GM20431 (cell line): ENCODE measurements around the gene CNOT6L.
"Not testable (repeated sequence)": the region's sequence is repeated elsewhere in the genome, so short reads cannot be mapped to it uniquely, and the experiment has no call there.

Source experiments
- in situ Hi-C: fragments of 300-500 bp; cut with MseI, MboI; formaldehyde crosslinking; loops from one replicate; pipeline ENCODE4 v1.15.0; 2020; ENCODE audit warnings: low sequenced_read_pairs; ENCODE audit not compliant: unreplicated experiment

CNOT6L gene

DNA sequence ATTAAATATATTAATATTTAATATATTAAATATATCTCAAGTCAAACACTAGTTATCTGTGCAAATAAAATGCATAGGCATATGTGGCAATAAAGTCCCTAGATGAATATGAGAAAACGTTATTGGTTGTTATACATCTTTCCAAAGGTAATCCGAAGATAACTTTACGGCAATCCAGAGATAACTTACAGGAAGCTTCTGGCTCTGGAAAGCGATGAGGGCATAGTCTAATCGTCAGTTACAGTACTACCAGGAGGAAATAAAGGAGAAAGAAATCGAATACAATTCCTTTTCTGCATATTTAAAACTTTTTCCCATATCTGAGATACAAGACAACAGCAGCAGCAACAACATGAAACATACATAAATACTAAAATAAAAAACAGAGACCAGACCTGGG is 35.3 kb downstream of the CNOT6L start:
- in situ Hi-C loops: no loop called here

DNA sequence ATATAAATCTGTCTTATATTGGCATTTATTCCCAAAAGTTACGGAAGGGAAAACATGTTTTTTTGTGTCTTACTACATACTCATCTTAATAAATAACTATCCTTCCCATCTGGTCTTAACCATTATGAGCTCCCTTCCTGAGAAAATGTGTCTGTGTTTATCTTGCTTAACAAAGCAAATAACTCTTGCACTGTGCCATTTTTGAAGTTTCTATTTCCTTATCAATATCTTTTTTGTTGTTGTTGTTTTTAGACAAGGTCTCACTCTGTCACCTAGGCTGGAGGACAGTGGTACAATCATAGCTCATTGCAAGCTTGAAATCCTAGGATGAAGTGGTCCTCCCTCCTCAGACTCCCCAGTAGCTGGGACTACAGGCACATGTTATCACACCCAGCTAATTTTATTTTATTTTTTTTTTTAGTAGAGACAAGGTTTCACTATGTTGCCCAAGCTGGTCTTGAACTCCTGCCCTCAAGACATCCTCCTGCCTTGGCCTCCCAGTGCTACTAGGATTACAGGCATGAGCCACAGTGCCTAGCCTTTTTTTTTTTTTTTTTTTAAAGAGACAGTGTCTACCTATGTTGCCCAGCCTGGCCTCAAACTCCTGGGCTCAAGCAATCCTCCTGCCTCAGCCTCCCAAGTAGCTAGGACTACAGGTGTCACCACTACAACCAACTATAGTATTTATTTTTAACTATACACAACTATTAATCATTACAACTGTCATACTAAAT is 36.9 kb downstream of the CNOT6L start:
- in situ Hi-C loops: no loop called here

DNA sequence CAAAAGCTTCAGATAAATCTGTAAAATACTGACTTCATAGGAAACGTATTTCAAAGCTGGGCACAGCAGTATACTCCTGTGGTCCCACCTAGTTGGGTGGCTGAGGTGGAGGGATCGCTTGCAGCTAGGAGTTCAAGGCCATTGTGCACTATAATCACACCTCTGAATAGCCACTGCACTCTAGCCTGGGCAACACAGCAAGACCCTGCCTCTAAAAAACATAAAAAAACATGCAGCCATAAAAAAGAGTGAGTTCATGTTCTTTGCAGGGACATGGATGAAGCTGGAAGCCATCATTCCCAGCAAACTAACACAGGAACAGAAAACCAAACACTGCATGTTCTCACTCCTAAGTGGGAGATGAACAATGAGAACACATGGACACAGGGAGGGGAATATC is 38.4 kb downstream of the CNOT6L start:
- in situ Hi-C loops: not testable (repeated sequence)

DNA sequence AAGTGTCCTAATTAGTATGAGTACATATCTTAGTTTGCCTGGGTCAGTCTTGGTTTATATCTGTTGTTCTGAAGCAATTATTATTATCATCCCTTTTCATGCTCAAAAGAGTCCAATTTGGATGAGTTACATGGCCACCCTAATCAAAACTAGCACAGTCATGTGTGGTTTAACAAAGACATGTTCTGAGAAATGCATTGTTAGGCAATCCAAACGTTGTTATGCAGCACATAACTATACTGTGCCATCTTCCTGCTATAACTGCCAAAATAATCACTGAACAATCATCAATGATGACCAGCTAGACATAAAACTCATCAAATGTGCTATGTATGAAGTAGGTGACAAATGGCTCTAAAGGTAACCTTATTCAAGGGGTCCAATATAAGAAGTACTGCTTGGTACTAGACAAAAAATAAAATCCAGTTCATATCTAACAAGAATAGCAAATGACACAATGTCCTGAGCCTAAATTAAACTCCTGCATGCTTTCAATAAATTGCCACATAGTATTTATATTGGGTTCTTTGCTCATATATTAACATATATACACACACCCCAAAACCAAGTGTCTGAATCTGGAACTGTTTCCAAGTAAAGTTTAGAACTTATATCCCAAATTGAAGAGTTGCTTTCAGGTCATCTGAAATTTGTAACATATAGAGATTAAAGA is 41.9 kb downstream of the CNOT6L start:
- in situ Hi-C loops: no loop called here

DNA sequence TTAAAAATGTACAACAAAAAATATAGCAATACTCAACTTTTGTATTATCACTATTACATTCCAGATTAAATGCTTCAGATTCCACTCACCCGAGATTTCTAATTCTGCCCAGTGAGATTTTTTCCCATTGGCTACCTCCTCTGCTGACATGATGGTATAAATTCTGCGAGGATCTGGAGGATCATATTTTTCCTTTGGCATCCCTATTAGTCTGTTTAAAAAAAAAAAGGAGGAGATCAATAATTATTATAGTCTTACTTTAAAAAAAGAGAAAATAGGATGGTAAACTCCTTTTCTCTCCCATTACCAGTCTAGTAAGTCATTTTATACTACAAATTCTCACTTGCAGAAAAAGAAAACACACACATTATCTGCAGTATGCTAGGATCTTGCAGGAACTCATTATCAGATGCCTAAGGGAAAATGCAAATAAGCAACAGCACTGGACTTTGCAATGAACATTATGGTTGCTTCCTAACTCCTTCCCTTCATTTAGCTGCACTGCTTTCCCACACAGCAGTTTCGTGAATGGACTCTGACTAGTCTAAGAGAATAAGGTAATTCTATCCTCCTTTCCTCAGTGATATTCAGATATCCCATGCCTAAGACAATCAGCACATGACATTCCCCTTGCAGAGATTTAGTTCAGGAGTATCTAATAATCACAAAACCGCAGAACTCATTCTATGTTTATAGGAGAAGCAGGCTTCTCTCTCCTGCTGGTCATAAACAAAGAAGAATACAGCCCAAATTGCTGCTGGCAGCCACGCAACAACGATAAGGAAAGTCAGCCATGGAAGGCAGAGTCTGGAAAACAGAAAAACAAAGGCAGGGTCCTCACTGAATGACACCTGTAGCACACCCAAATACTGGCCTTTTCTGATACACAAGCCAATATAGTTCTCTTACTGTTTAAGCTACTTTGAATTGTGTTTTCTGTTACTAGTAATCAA is 42.7 kb downstream of the CNOT6L start:
- in situ Hi-C loops: no loop called here

DNA sequence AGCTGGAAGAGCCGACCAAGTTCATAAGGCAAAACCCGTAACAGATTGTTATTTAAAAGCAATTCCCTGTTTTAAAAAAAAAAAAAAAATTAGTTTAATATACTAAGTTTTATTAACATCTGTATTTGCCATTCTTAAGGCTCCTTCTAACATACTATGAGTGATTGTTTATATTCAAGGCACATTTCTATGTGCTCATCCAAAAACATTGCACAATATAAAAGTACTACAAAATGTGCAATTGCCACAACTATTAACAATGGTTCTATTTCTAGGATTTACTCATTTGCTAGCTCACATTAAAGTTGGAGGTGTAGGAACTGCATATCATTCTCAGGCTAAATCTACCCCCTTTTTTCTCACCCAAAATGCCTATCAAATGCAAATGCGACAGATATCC is 46.1 kb downstream of the CNOT6L start:
- in situ Hi-C loops: no loop called here

DNA sequence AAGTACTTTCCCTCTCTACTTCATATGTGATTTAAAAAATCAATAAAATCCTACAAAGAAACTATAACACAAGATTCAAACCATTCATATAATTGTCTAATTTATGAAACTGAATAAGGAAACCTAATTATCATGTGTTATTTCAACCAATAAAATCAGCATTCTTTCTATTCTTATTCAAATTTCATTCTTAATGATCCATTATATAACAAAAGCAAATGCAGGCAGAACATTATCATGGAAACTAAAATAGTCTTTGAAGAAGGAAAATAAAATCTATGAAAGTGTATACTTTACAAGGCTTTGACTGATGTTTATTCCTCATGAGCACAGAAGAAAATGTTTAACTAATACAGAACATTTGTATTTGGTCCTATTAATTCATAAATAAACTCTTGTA is 47.6 kb downstream of the CNOT6L start:
- in situ Hi-C loops: no loop called here

DNA sequence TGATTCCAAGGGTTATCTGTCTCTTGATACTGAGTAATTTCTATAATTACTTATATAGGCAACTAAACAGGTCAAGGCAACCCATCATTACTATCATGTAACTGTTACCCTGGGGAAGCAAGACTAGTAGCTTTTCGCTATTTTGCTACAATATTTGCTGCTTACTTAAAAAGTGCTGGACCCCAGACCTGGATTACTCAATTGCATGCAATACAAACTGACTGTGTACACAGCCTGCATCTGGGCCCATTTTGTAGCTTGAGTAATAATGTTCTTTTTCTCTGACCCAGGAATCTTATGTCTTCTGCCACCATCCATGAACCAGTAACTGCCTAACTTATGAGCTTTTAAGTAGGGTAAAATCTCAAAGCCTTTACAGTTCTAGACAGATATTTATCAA is 53.4 kb downstream of the CNOT6L start:
- in situ Hi-C loops: no loop called here

DNA sequence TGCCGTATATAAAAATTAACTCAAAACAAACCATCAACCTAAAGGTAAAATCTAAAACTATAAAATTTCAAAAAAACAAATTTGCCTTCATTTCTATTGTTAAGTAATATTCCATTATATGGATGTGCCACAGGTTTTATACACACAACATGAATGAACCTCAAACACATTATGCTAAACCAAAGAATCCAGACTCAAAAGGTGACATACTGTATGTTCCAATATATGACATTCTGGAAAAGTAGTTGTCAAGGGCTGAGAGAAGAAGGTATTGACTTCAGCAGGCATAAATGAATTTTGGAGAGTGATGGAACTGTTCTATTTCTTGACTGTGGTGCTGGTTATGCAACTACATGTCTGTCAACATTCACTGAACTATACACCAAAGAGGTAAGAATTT is 56.6 kb downstream of the CNOT6L start:
- in situ Hi-C loops: no loop called here

DNA sequence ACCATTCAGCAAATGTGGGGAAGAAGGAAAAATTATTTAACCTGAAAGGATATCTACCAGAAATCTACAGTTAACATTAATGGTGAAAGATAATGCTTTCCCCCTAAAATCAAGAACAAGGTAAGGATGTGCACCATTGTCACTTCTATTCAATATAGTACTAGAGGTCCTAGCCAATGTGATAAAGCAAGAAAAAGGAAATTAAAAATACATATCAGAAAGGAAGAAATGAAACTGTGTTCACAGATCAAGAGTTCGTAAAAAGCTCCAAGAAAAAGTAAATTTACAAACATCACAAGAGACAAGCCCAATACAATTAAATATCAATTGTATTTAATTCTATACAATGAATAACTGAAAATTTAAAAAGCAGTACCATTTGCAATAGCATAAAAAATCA is 57.6 kb downstream of the CNOT6L start:
- in situ Hi-C loops: no loop called here

DNA sequence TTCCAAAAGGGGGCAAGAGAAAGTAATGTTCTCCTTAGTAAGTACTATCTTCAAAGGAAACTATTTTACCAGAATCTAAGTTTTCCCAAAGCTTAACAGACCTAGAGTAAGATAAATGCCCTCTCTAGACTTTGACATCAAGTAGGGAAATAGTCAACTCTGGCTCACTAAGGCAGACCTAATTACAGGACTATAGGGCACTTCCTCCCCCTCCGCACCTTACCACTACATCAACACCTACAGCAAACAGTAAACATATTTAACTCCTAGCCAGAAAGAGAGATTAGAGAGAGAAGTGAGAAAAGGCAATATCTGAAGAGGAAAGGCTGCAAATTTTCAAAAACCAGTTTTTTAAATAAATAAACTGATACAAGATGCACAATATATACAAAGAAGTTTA is 60.4 kb downstream of the CNOT6L start:
- in situ Hi-C loops: no loop called here

DNA sequence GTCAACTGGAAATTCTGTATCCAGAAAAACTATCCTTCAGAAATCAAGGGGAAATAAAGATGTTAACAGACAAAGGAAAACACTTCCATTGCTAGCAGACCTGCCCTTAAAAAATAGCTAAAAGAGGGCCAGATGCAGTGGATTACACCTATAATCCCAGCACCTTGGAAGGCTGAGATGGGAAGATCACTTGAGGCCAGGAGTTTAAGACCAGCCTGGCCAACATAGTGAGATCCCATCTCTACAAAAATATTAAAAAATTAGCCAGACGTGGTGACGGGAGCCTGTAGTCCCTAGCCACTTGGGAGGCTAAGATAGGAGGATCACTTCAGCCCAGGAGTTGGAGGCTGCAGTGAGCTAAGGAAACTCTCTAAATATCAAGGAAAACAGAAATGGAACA is 67.4 kb downstream of the CNOT6L start:
- in situ Hi-C loops: no loop called here

DNA sequence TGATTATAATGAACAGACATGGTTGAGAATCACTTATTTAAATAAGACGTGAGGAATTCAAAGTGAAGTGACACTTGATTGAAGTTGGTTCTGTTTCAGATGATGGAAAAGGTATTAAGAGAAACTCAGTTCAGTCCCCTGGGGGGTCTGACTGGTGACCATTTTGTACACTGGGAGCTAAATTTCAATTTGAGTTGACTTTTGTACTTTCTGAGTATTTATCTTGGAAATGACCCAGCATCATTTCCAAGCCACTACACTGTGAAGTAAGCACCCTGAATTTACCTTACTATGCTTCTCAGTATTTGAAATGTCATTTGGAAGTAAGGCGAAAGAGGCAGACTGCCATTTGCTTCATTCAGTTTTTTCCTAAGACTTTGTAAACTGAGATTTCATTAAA is 73.4 kb downstream of the CNOT6L start:
- in situ Hi-C loops: no loop called here

DNA sequence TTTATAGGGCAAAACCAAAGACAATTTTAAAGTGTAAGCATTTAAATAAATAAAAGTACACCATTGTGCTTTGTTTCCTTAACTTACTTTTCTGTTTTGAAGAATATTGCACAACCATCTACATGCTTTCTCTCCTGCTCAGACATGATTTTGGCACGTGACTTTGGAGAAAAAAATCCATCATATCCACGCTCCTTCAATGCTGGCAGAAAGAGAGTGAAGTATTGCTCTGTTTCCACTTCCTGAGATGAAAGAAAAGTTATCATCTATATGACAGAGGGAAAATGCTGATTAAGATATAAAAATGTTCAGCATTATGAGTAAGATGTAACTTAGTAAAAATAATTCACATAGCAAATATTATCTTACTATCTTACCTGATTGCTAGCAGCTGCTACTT is 77.1 kb downstream of the CNOT6L start:
- in situ Hi-C loops: no loop called here

DNA sequence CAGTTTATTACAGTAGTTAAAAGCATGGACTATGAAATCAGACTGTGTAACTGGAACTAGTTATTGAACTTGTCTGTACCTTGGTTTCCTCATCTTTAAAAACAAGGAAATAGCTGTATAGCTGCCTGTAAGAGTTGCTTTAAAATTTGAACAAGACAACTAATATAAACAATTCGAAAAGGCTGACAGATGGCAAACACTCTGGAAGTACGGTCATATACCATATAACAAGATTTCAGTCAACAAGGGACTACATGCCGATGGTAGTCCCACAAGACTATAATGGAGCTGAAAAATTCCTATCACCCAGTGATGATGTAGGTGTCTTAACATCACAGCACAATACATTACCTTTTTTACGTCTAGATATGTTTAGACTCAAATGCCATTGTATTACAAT is 78.7 kb downstream of the CNOT6L start:
- in situ Hi-C loops: no loop called here

DNA sequence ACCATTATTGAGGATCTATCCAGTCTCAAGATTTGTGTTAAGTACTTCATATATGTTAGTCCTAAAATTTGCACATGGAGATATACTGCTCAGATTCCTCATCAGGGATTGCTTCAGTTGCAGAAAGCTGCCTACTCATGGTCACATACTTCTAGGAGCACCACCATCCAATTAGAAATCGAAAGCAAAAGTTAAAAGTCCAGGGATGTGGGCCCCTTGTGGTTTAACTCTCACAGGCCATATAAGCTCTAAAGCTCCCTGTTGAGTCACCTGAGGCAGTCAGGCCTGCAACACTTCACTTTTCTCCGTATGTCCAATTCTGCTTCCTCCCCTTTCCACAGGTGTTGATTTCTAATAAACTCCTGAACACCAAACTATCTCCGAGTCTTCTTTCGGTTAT is 84.2 kb downstream of the CNOT6L start:
- in situ Hi-C loops: no loop called here

DNA sequence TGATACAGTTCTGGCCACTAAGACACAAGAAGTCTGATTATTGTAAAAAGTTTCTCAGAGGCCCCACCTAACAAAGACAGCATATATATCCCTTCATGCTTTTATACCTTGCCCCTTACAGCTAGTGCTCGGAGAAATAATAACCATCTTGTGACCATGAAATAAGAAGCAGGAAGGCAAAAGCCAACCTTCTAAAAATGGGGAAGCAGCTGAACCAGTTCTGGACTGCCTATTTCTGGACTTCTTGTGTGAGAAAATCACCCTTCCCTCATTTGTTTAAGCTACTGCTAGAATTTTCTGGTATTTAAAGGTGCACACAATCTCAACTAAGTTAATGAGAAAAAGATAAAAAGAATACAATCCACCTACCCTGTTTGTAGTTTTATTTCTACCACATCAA is 87.5 kb downstream of the CNOT6L start:
- in situ Hi-C loops: no loop called here

DNA sequence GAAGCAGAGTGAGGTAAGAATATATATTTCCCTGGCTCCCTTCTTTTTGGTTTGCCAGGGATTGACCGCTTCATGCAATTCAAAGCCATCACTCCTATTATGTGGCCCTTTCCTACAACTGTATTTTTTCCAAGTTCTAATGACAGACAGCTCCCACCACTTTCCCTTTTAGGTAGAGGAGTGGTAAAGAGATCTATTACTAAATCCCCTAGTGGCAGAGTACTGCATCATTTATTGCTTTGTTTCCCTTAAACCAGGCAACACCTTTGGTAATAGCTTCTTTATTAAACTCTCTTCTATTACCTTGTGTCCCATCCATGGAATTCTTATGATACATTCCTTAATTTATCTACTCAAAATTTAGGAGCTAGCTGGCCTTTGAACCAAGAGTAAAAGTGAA is 90.7 kb downstream of the CNOT6L start:
- in situ Hi-C loops: no loop called here

DNA sequence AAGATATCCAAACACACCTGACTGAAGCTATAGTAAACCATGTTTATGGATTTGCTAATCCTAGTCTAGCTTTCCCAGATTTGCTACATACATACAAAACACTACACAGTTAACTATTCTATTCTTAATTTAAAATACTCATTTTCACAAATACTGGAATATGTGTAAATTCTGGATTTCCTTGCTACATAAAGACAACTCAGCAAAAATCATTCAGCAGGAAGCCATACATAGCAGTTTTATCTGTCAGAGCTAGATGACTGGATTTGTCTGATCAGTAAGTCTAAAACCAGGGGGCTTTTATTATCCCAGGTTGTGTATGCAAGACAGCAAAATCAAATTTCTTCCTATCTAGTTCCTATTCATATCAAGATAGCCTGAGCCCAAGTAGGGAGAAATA is 98.1 kb downstream of the CNOT6L start:
- in situ Hi-C loops: no loop called here

DNA sequence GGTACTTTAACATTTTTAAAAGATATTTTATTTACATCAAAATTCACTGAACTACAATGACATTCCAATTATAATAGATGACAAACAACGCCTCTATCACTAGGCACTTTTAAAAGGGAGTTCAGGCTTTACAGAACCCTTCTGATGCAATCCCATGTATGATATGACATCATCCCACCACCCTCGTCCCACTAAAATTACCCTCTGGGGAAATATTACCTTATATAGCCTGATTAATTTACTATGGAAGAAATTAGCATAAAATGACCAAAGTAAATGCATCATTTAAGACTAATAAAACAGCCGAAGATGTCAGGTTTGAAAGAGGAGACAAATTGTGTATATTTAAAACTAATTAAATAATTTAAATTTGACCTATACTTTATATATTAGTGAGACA is 100.7 kb downstream of the CNOT6L start:
- in situ Hi-C loops: not testable (repeated sequence)
